HepG2 (cell line): ENCODE data around the gene PARK7. TPM values are rescaled to one million over a fixed set of nuclear protein-coding genes. Genes with fewer than 3 reads are reported as not detected.

ENCODE experiments used
- EZH2 ChIP-seq: conservative IDR thresholded peaks from 2 replicates; pipeline ENCODE4 v1.6.1; 2012; ENCODE audit warnings: mild to moderate bottlenecking, low read depth, low read length, moderate library complexity
- FOXJ3 ChIP-seq: sonication (generic); formaldehyde crosslinking; IDR thresholded peaks from 2 replicates; pipeline ENCODE4 v1.4.0; 2020; ENCODE audit warnings: missing genetic modification reagents, mild to moderate bottlenecking, borderline replicate concordance
- HNF4A ChIP-seq: sonication (generic); formaldehyde crosslinking; IDR thresholded peaks from 2 replicates; pipeline ENCODE4 v1.4.0; 2020; ENCODE audit warnings: missing genetic modification reagents
- KLF6 ChIP-seq: IDR thresholded peaks from 2 replicates; pipeline ENCODE4 v1.8.0; 2016; ENCODE audit warnings: missing biosample characterization, missing genetic modification reagents
- MIER3 ChIP-seq: IDR thresholded peaks from 2 replicates; pipeline ENCODE4 v1.6.1; 2016; ENCODE audit warnings: missing compliant biosample characterization, borderline replicate concordance
- NFE2 ChIP-seq: sonication (generic); formaldehyde crosslinking; IDR thresholded peaks from 2 replicates; pipeline ENCODE4 v1.4.0; 2020; ENCODE audit warnings: missing genetic modification reagents
- ONECUT2 ChIP-seq: sonication (generic); formaldehyde crosslinking; IDR thresholded peaks from 2 replicates; pipeline ENCODE4 v1.4.0; 2020; ENCODE audit warnings: missing genetic modification reagents
- RAD21 ChIP-seq: fragments of 450-650 bp; formaldehyde crosslinking; IDR thresholded peaks from 2 replicates; pipeline ENCODE4 v1.5.0; 2020; ENCODE audit warnings: mild to moderate bottlenecking
- SIX4 ChIP-seq: sonication (generic); formaldehyde crosslinking; IDR thresholded peaks from 2 replicates; pipeline ENCODE4 v1.4.0; 2020; ENCODE audit warnings: missing genetic modification reagents
- SMAD9 ChIP-seq: sonication (generic); formaldehyde crosslinking; IDR thresholded peaks from 2 replicates; pipeline ENCODE4 v1.5.1; 2020; ENCODE audit warnings: mild to moderate bottlenecking, missing genetic modification reagents
- SP2 ChIP-seq: sonication (generic); formaldehyde crosslinking; IDR thresholded peaks from 2 replicates; pipeline ENCODE4 v1.5.1; 2020; ENCODE audit warnings: mild to moderate bottlenecking, missing genetic modification reagents
- SSRP1 ChIP-seq: IDR thresholded peaks from 2 replicates; pipeline ENCODE4 v1.6.1; 2016; ENCODE audit warnings: control low read depth
- ZFYVE20 ChIP-seq: sonication (generic); formaldehyde crosslinking; IDR thresholded peaks from 2 replicates; pipeline ENCODE4 v1.8.0; 2023; ENCODE audit warnings: low read depth, mild to moderate bottlenecking, moderate library complexity, missing genetic modification reagents, borderline replicate concordance
- ZNF235 ChIP-seq: sonication (generic); formaldehyde crosslinking; IDR thresholded peaks from 2 replicates; pipeline ENCODE4 v1.8.1; 2023; ENCODE audit warnings: mild to moderate bottlenecking, missing genetic modification reagents, borderline replicate concordance
- ZNF282 ChIP-seq: fragments of 450-650 bp; IDR thresholded peaks from 2 replicates; pipeline ENCODE4 v1.6.1; 2018; ENCODE audit not compliant: partially characterized antibody
- ZNF33B ChIP-seq: sonication (generic); formaldehyde crosslinking; IDR thresholded peaks from 2 replicates; pipeline ENCODE4 v1.5.1; 2020; ENCODE audit warnings: mild to moderate bottlenecking, missing genetic modification reagents
- ZNF563 ChIP-seq: sonication (generic); formaldehyde crosslinking; IDR thresholded peaks from 2 replicates; pipeline ENCODE4 v1.8.0; 2022; ENCODE audit warnings: mild to moderate bottlenecking, moderate library complexity, missing genetic modification reagents
- ZSCAN21 ChIP-seq: sonication (generic); formaldehyde crosslinking; IDR thresholded peaks from 2 replicates; pipeline ENCODE4 v1.8.0; 2022; ENCODE audit warnings: mild to moderate bottlenecking, missing genetic modification reagents, moderate library complexity, borderline replicate concordance
- polyA plus RNA-seq, 8 experiments: library from polyadenylated mRNA; depleted of rRNA in 3 of 8; stranded (reverse) in 7 of 8; unstranded in 1 of 8; fragments of >200 nt; fragmentation: Illumina TruSeq in 4 of 8; extraction: Trizol in 4 of 8; gene quantifications; 2 replicates each; pipeline versions ENCODE4 v1.2.1 to v1.2.3, GENCODE V29; 2011 to 2016; ENCODE audit warnings: low read depth in 4 of 8, missing spikeins in 1 of 8, mixed read lengths in 1 of 8; ENCODE audit not compliant: insufficient read depth in 1 of 8
- total RNA-seq, 5 experiments: library from RNA; depleted of rRNA; stranded (reverse); fragments of >200 nt; fragmentation: Illumina TruSeq; extraction: Trizol; gene quantifications; 2 replicates each; pipeline ENCODE4 v1.2.3, GENCODE V29; 2016; ENCODE audit warnings: low read depth in 1 of 5
- TF ChIP-seq, protein P1 (sequence below): sonication (generic); formaldehyde crosslinking; IDR thresholded peaks from 2 replicates; pipeline ENCODE4 v1.4.0; 2020; ENCODE audit warnings: missing genetic modification reagents
- TF ChIP-seq, protein P2 (sequence below): sonication (generic); formaldehyde crosslinking; conservative IDR thresholded peaks from 2 replicates; pipeline ENCODE4 v1.8.0; 2022; ENCODE audit warnings: mild to moderate bottlenecking, moderate library complexity, missing genetic modification reagents
- TF ChIP-seq, protein P3 (sequence below): sonication (generic); formaldehyde crosslinking; IDR thresholded peaks from 2 replicates; pipeline ENCODE4 v1.5.0; 2020; ENCODE audit warnings: missing genetic modification reagents, mild to moderate bottlenecking, borderline replicate concordance
- TF ChIP-seq, protein P4 (sequence below): sonication (generic); formaldehyde crosslinking; IDR thresholded peaks from 2 replicates; pipeline ENCODE4 v1.5.0; 2020; ENCODE audit warnings: missing genetic modification reagents, mild to moderate bottlenecking, borderline replicate concordance
- TF ChIP-seq, protein P5 (sequence below): sonication (generic); formaldehyde crosslinking; IDR thresholded peaks from 2 replicates; pipeline ENCODE4 v1.4.0; 2020; ENCODE audit warnings: missing genetic modification reagents
- TF ChIP-seq, protein P6 (sequence below): sonication (generic); formaldehyde crosslinking; IDR thresholded peaks from 2 replicates; pipeline ENCODE4 v1.4.0; 2020; ENCODE audit warnings: missing genetic modification reagents, mild to moderate bottlenecking, borderline replicate concordance

The PARK7 gene
- total and polyA plus RNA-seq, 2 of the 13 experiments (the other 11 are each of a cell fraction or from before 2014, with no cell fraction given) = 212 to 296 TPM

DNA sequence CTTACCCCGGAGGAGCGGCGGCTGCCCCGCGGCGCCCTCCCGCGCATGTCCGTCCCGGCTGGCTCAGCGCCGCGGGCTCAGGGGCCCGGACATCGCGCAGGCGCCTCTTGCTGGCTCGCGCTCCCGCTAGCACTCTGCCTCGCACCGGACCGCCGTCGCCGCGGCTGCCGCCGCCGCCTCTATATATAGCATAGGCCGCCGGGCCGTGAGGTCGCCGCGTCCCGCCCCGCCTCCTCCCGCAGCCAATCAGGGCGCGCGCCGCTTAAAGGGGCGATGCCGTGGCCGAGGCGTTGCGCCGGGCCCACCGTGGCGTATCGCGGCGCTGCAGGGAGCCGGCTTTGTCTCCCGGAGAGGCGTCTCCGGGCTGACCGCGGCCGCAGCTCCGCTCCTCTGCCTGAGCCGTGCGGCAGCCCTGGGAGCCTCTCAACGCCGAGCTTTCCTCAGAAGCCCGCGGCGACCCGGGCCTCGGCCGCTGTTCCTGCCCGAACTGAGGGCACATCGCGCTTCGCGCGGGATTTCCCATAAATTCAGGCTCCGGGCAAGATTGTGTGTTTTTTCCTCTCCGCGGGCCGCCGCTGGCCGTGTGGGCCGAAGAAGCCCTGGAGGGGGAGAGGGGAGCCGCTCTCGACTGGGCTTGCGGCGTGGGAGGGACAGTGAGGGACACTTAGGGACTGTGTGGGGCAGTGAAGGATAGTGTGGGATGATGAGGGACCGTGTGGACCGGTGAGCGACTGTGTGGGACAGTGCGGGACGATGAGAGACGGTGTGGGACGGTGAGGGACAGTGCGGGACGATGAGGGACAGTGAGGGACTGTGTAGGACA is 64.9 kb downstream of the PARK7 start, which contains the start of gene ERRFI1 (continued):
- no peak for TF ChIP-seq ONECUT2 (CRISPR knock-in tag)
- TF ChIP-seq, protein P1, sequence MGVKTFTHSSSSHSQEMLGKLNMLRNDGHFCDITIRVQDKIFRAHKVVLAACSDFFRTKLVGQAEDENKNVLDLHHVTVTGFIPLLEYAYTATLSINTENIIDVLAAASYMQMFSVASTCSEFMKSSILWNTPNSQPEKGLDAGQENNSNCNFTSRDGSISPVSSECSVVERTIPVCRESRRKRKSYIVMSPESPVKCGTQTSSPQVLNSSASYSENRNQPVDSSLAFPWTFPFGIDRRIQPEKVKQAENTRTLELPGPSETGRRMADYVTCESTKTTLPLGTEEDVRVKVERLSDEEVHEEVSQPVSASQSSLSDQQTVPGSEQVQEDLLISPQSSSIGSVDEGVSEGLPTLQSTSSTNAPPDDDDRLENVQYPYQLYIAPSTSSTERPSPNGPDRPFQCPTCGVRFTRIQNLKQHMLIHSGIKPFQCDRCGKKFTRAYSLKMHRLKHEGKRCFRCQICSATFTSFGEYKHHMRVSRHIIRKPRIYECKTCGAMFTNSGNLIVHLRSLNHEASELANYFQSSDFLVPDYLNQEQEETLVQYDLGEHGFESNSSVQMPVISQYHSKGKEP (CRISPR knock-in tag) = 0 out of 2 replicates have a peak, but pooled peaks have one; percentile 53
- no peak for TF ChIP-seq NFE2 (CRISPR knock-in tag)
- no peak; the same call in 1 of the 2 replicates for TF ChIP-seq MIER3 (CRISPR knock-in tag)
- peak; percentile 91 for TF ChIP-seq ZSCAN21 (CRISPR knock-in tag)
- peak; percentile 61 for TF ChIP-seq SP2 (CRISPR knock-in tag)
- TF ChIP-seq, protein P2, sequence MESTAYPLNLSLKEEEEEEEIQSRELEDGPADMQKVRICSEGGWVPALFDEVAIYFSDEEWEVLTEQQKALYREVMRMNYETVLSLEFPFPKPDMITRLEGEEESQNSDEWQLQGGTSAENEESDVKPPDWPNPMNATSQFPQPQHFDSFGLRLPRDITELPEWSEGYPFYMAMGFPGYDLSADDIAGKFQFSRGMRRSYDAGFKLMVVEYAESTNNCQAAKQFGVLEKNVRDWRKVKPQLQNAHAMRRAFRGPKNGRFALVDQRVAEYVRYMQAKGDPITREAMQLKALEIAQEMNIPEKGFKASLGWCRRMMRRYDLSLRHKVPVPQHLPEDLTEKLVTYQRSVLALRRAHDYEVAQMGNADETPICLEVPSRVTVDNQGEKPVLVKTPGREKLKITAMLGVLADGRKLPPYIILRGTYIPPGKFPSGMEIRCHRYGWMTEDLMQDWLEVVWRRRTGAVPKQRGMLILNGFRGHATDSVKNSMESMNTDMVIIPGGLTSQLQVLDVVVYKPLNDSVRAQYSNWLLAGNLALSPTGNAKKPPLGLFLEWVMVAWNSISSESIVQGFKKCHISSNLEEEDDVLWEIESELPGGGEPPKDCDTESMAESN (CRISPR knock-in tag) = peak; percentile 85
- no peak for TF ChIP-seq ZNF282
- TF ChIP-seq, protein P3, sequence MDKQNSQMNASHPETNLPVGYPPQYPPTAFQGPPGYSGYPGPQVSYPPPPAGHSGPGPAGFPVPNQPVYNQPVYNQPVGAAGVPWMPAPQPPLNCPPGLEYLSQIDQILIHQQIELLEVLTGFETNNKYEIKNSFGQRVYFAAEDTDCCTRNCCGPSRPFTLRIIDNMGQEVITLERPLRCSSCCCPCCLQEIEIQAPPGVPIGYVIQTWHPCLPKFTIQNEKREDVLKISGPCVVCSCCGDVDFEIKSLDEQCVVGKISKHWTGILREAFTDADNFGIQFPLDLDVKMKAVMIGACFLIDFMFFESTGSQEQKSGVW (CRISPR knock-in tag) = no peak
- no peak for TF ChIP-seq EZH2
- no peak for TF ChIP-seq HNF4A
- TF ChIP-seq FOXJ3 (CRISPR knock-in tag) = no peak
- TF ChIP-seq, protein P4, sequence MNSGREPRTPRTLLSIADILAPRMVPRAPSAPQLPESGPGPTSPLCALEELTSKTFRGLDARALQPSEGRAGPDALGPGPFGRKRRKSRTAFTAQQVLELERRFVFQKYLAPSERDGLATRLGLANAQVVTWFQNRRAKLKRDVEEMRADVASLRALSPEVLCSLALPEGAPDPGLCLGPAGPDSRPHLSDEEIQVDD (CRISPR knock-in tag) = peak; percentile 54; the same call in 1 of the 2 replicates
- TF ChIP-seq ZNF235 = no peak; the same call in none of the 2 replicates
- peak; percentile 91 for TF ChIP-seq ZFYVE20 (CRISPR knock-in tag)
- no peak for TF ChIP-seq SIX4 (CRISPR knock-in tag)
- TF ChIP-seq KLF6 (CRISPR knock-in tag) = peak; percentile 74; the same call in 1 of the 2 replicates
- TF ChIP-seq, protein P5, sequence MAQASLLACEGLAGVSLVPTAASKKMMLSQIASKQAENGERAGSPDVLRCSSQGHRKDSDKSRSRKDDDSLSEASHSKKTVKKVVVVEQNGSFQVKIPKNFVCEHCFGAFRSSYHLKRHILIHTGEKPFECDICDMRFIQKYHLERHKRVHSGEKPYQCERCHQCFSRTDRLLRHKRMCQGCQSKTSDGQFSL (CRISPR knock-in tag) = no peak
- peak; percentile 51; the same call in 1 of the 2 replicates for TF ChIP-seq ZNF563
- peak; percentile 59 for TF ChIP-seq RAD21 (CRISPR knock-in tag)
- no peak for TF ChIP-seq SMAD9 (CRISPR knock-in tag)
- no peak for TF ChIP-seq SSRP1 (CRISPR knock-in tag)
- TF ChIP-seq, protein P6, sequence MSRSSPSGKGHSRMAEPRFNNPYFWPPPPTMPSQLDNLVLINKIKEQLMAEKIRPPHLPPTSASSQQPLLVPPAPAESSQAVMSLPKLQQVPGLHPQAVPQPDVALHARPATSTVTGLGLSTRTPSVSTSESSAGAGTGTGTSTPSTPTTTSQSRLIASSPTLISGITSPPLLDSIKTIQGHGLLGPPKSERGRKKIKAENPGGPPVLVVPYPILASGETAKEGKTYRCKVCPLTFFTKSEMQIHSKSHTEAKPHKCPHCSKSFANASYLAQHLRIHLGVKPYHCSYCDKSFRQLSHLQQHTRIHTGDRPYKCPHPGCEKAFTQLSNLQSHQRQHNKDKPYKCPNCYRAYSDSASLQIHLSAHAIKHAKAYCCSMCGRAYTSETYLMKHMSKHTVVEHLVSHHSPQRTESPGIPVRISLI (CRISPR knock-in tag) = peak; percentile 30; the same call in 1 of the 2 replicates
- no peak; the same call in 1 of the 2 replicates for TF ChIP-seq ZNF33B (CRISPR knock-in tag)
